ENCODE data around the gene DMBT1.

The DMBT1 gene

DNA sequence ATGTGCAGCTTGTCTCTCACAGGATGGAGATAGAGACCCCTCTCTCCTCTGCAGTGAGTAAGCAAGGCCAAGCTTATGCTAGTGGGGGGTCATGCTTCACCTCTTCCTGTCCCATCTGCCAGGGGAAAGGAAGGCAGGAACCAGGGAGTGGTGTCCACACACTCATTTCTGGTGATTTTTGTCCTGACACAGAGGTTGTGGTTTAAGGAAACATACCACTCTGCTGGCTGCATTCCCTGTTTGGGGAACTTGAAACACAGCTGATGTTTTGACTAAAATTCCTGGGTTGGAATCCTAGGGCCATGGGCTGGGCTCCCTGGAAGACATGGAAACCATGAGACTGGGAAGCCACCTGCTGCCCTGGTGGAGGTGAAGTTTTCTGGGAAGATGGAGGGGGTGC lies 117.7 kb downstream of the DMBT1 start:
- no peak for DNase-seq

DNA sequence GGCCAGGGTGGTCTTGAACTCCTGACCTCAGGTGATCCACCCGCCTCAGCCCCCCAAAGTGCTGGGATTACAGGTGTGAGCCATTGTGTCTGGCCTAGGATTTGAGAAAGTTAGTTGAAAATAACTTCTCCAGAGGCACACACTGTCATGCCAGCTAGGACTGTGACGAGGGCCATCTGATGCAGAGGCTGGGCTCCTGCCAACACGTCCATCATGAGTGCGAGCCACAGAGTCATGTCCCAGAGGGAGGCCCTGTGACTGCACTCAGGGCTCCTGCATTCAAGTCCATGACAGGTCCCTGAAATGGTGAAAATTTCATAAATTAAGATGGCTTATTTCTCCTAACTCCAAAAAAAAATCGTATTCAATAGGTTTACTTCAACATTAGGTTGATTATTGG lies 122.0 kb downstream of the DMBT1 start:
- DNase-seq = no peak

DNA sequence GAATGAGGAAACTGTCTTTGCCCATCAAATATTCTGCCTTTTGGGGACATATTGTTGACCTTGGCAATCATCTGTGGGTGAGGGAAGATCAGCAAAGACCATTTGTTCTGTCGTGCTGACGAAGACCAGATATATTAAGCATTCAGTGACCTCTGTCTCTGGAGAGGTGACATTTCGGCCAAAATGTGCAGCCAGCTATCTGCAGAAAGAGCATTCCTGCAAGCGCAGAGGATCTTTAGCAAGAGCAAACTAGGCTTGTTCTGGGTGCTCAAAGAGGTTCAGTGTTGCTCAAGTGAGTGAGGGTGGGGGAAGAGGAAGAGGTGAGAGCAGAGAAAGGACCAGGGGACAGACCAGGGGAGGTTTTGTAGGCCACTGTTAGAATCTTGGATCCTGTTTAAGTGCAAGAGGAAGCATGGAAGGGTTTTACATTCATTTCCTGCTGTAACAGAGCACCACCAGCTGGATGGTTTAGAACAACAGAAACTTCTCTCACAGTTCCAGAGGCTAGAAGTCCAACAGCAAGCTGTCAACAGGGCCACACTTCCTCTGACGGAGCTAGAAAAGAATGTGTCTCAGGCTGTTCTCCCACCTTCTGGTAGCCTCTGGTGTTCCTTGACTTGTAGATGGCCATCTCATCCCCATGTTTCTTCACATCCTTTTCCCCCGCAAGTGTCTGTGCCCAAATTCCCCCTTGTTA lies 127.9 kb downstream of the DMBT1 start:
- DNase-seq = no peak

DNA sequence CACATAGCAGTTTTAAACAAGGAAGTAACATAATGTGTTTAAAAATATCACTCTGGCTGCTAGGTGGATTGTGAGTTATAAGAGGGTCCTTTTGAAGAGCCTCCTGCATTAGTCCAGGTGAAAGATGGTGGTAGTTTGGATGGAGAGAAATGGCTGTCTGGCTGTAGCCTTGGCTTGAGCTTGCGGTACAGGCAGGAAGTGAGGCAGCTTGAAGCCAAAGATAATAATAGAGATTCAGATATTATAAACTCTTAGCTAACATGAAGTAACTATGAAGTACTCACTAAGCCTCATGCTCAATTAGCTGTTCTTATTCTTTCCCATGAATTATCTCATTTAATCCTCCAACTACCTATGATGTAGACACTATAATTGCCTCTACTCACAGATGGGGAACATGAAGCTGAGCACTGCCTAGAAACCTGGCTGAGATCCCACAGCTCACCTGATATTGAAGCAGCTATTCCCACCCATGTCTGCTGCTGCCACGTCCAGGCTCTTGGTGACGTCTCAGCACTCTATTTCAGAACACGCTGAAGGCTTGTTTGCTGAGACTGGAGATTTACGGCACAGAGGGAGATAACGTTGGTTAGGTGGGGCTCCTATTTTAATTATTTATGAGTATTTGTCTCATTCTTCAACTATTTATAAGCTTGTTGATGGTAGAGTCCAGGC lies 128.7 kb downstream of the DMBT1 start:
- DNase-seq = no peak

DNA sequence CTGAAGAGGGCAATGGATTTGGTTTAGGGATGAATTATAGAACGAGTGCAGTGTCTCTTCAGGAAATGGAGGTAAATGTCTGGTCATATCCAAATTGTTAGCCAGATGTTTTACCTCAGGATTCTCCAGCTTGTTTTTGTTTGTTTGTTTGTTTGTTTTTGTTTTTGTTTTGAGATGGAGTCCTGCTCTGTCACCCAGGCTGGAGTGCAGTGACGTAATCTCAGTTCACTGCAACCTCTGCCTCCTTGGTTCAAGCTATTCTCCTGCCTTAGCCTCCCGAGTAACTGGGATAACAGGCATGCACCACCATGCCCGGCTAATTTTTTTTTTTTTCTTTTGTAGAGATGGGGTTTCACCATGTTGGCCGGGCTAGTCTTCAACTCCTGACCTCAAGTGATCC lies 132.2 kb downstream of the DMBT1 start:
- no peak for DNase-seq

Data from hematopoietic multipotent progenitor cell treated with erythropoietin and hydrocortisone succinate and interleukin-3 and kit ligand, for 8 days (in vitro differentiated cells).